ENCODE results near the gene SH3GLB2.

The SH3GLB2 gene

GRCh38 chr9:129070696-129071525 lies 42.8 kb upstream of the SH3GLB2 start:
- Histone ChIP-seq H3K4me2 (peak overlapping the region; percentile 82 to 99 (median 97)), H3K4me1 (peaks cover 42 to 54% (median 52%) of the 10 kb centered on the region in 10 experiments), H3K9me3 (replicated peaks in 1 of 11) (no peaks in the 10 kb centered on the region), H3K27ac (peak overlapping the region in 10 of 11 experiments; percentile 73 to 98 (median 92); a peak in 19 of 22 replicates), H3K9ac (peak overlapping the region; percentile 27 to 87 (median 81); a peak in 20 of 22 replicates), H3K27me3 (no peaks in the 10 kb centered on the region), H3K4me3 (peak overlapping the region in 7 of 10 experiments; percentile 43 to 53 (median 49); a peak in 12 of 20 replicates), H4K20me1 (no peaks in the 10 kb centered on the region), H3K36me3 (peaks cover 10 to 32% (median 16%) of the 10 kb centered on the region in 11 experiments)
- no peak for TF ChIP-seq Cebpa-rat (IDR thresholded peaks at IDR 0.05)

GRCh38 chr9:129069862-129070641 lies 41.9 kb upstream of the SH3GLB2 start:
- H3K4me2 ChIP-seq, result peak overlapping the region; percentile 82 to 99 (median 97)
- peak overlapping the region in 10 of 11 experiments; percentile 73 to 98 (median 92); a peak in 21 of 22 replicates for H3K27ac ChIP-seq
- peak overlapping the region in 7 of 10 experiments; percentile 43 to 53 (median 49); a peak in 14 of 20 replicates for H3K4me3 ChIP-seq
- H3K27me3 ChIP-seq, result no peaks in the 10 kb centered on the region
- no peak for TF ChIP-seq Cebpa-rat (IDR thresholded peaks at IDR 0.05)
- peak overlapping the region; percentile 27 to 87 (median 81); a peak in 21 of 22 replicates for H3K9ac ChIP-seq
- no peaks in the 10 kb centered on the region for H4K20me1 ChIP-seq
- peaks cover 19 to 40% (median 25%) of the 10 kb centered on the region in 11 experiments for H3K36me3 ChIP-seq
- peaks cover 42 to 54% (median 52%) of the 10 kb centered on the region in 10 experiments for H3K4me1 ChIP-seq
- H3K9me3 ChIP-seq (replicated peaks in 1 of 11), result no peaks in the 10 kb centered on the region

DNA sequence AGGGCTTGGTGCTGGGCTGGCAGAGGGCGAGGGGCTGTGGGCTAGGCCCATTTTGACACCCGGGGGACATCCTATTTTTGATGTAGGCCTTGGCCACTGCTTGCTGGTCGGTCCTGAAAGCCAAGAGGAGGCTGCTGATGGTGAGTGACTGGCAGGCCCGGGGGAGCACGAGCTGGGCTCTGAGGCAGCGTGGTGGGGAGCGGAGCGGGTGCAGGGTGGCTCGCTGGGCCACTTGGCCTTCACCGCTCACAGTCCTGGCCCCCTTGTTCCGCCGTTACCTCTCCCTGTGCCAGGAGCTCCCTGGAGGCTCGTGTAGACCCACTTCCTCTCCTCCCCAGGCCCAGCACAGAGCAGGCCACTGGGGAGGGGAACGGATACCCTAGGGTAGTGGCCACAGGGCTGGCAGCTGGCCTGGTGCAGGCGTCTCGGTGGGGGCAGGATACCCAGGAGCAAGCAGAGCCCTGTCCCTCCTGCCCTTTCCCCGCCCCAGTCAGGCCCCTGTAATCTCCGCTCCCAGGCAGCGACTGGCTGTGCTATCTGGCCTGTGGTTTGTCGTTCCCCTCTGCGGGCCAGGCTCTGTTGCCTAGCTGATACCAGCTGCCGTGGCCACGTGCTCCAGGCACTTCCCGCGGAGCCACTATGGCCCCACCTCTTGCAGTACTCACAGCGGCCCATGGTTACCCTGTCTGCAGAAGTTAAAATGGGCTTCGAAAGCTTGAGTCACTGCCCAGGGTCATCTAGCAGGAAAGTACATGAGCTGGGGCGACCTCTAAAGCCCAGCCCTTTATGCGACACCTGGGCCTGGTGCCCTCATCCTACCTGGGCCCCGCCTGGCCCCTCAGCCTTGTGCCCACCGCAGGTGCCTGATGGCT lies 41.1 kb upstream of the SH3GLB2 start:
- Histone ChIP-seq H3K27ac (peak overlapping the region; percentile 73 to 98 (median 92)), H3K27me3 (no peaks in the 10 kb centered on the region), H3K9ac (peak overlapping the region; percentile 67 to 87 (median 81); a peak in 21 of 22 replicates), H4K20me1 (no peaks in the 10 kb centered on the region), H3K9me3 (replicated peaks in 1 of 11) (no peaks in the 10 kb centered on the region), H3K4me3 (peak overlapping the region in 9 of 10 experiments; percentile 17 to 53 (median 47); a peak in 16 of 20 replicates), H3K4me2 (peak overlapping the region; percentile 82 to 99 (median 97)), H3K4me1 (peaks cover 42 to 54% (median 52%) of the 10 kb centered on the region in 10 experiments), H3K36me3 (peaks cover 26 to 48% (median 32%) of the 10 kb centered on the region in 11 experiments)
- TF ChIP-seq Cebpa-rat (IDR thresholded peaks at IDR 0.05), result no peak

DNA sequence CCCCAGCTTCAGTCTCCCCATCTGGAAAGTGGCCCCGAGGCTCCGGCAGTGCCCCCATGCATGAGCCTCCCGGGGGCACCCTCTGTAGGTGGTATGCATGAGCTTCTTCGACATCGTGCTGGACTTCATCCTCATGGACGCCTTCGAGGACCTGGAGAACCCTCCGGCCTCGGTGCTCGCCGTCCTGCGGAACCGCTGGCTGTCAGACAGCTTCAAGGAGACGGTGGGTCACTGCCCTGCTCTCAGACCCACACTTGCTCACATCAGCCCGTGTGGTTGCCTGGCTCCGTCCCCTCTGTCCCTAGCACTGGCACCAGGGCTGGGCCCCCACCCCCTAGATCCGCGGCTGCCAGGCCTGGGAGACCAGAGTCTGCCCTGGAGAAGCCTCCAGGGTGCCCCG lies 40.0 kb upstream of the SH3GLB2 start:
- TF ChIP-seq Cebpa-rat (IDR thresholded peaks at IDR 0.05), result no peak
- peak overlapping the region; percentile 67 to 87 (median 81); a peak in 20 of 22 replicates for H3K9ac ChIP-seq
- H3K27ac ChIP-seq, result peak overlapping the region; percentile 73 to 98 (median 92); a peak in 21 of 22 replicates
- H3K4me3 ChIP-seq, result peak overlapping the region in 1 of 10 experiments; percentile 45; a peak in 1 of 20 replicates
- no peaks in the 10 kb centered on the region for H3K27me3 ChIP-seq
- H3K9me3 ChIP-seq (replicated peaks in 1 of 11), result no peaks in the 10 kb centered on the region
- peaks cover 35 to 60% (median 41%) of the 10 kb centered on the region in 11 experiments for H3K36me3 ChIP-seq
- peak overlapping the region; percentile 82 to 99 (median 97) for H3K4me2 ChIP-seq
- peaks cover 42 to 54% (median 52%) of the 10 kb centered on the region in 10 experiments for H3K4me1 ChIP-seq
- H4K20me1 ChIP-seq, result no peaks in the 10 kb centered on the region

- Histone ChIP-seq H3K9me3 (replicated peaks in 1 of 11) (no peaks in the 10 kb centered on the region), H3K4me1 (peaks cover 22 to 33% (median 25%) of the 10 kb centered on the region in 10 experiments), H3K9ac (no peak overlapping the region; a peak in 1 of 22 replicates), H3K27ac (no peak overlapping the region), H3K4me3 (no peak overlapping the region), H3K27me3 (no peaks in the 10 kb centered on the region), H4K20me1 (peaks cover 0 to 6% (median 0%) of the 10 kb centered on the region in 11 experiments; a peak in 3 of 22 replicates), H3K36me3 (peaks cover 69 to 83% (median 77%) of the 10 kb centered on the region in 11 experiments), H3K4me2 (no peak overlapping the region)
- no peak for TF ChIP-seq Cebpa-rat (IDR thresholded peaks at IDR 0.05)
Observed at GRCh38 chr9:129064499-129064908, 36.4 kb upstream of the SH3GLB2 start.

DNA sequence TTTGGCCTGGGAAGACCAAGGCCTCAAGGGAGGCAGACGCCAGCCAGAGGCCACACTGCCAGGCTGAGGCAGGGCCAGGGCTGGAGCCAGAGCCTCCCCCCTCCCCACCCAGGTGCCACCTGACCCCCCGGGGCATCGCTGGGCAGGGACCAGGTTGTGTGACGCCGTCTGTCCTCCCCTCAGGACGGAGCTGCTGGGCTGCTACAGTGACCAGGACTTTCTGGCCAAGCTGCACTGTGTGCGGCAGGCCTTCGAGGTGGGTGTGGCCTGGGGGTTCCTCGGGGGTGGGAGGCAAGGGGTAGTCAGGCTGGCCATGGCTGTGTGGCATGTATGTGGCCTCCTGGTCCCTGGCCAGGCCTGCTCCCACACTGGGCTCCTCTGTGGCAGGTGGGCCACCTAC lies 34.9 kb upstream of the SH3GLB2 start:
- Histone ChIP-seq H3K4me1 (peaks cover 10 to 33% (median 21%) of the 10 kb centered on the region in 10 experiments), H3K4me2 (no peak overlapping the region), H4K20me1 (peaks cover 0 to 10% (median 0%) of the 10 kb centered on the region in 11 experiments; a peak in 4 of 22 replicates), H3K9ac (no peak overlapping the region), H3K4me3 (no peak overlapping the region), H3K27ac (no peak overlapping the region), H3K27me3 (no peaks in the 10 kb centered on the region), H3K36me3 (peaks cover 82 to 93% (median 85%) of the 10 kb centered on the region in 11 experiments), H3K9me3 (replicated peaks in 1 of 11) (no peaks in the 10 kb centered on the region)
- no peak for TF ChIP-seq Cebpa-rat (IDR thresholded peaks at IDR 0.05)

DNA sequence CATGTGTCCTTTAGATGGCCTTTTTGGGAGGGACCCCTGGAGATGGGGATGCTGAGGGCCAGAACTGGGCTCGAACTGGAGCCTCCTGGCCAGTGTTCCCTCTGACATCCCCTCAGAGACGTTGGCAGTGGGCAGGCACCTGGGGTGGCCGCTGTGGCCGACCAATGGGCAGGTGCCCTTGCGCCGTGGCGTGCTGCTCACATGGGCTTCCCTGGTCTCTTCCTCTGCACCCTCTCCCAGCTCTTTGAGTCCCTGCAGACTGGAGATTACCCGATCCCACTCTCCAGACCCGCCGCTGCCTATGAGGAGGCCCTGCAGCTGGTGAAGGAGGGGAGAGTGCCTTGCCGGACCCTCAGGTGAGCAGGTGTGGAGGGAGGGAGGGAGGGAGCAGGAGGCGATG lies 32.9 kb upstream of the SH3GLB2 start:
- H3K4me2 ChIP-seq, result no peak overlapping the region
- H3K4me3 ChIP-seq, result no peak overlapping the region
- peaks cover 80 to 100% (median 90%) of the 10 kb centered on the region in 11 experiments for H3K36me3 ChIP-seq
- no peak overlapping the region for H3K9ac ChIP-seq
- peaks cover 0 to 32% (median 17%) of the 10 kb centered on the region in 10 experiments; a peak in 14 of 20 replicates for H3K4me1 ChIP-seq
- no peaks in the 10 kb centered on the region for H3K27me3 ChIP-seq
- no peak for TF ChIP-seq Cebpa-rat (IDR thresholded peaks at IDR 0.05)
- H3K9me3 ChIP-seq (replicated peaks in 1 of 11), result no peaks in the 10 kb centered on the region
- H3K27ac ChIP-seq, result no peak overlapping the region
- peaks cover 0 to 10% (median 0%) of the 10 kb centered on the region in 11 experiments; a peak in 4 of 22 replicates for H4K20me1 ChIP-seq

Data from BLaER1 treated with 17β-estradiol and CSF1 and Interleukin-3, amounts not matched to agents 10 nM and 100 nM (cell line).